IPS DF 19.7 (cell line): Measurements from ENCODE around the gene TIGD6.

Experiments
- DNase-seq: peaks from one replicate; pipeline ENCODE4 v3.0.0-alpha.2; 2013; ENCODE audit warnings: low read depth, low spot score

TIGD6 gene

GRCh38 chr5:150016537-150016936, 16.1 kb upstream of the TIGD6 start:
- DNase-seq: no peak

- DNase-seq: no peak
These were observed 15.0 kb upstream of the TIGD6 start for GRCh38 chr5:150015415-150015814.

- DNase-seq: no peak
These were observed 14.0 kb upstream of the TIGD6 start for GRCh38 chr5:150014456-150014855.

GRCh38 chr5:150013931-150014330, 13.5 kb upstream of the TIGD6 start:
- DNase-seq: no peak

GRCh38 chr5:150009671-150010387, 9.4 kb upstream of the TIGD6 start:
- DNase-seq: no peak

GRCh38 chr5:150007050-150007449, 6.6 kb upstream of the TIGD6 start:
- DNase-seq: no peak

GRCh38 chr5:150006318-150006717, 5.9 kb upstream of the TIGD6 start:
- DNase-seq: no peak

GRCh38 chr5:150001660-150002486, 1.4 kb upstream of the TIGD6 start:
- peak; percentile 15 for DNase-seq

GRCh38 chr5:150000990-150001659, 671 bp upstream of the TIGD6 start:
- no peak for DNase-seq

GRCh38 chr5:149999866-150000255, 593 bp downstream of the TIGD6 start:
- no peak for DNase-seq

- no peak for DNase-seq
These were observed 1.1 kb downstream of the TIGD6 start for GRCh38 chr5:149999359-149999758.

GRCh38 chr5:149998281-149998680, 2.2 kb downstream of the TIGD6 start:
- DNase-seq: no peak

GRCh38 chr5:149996205-149996890, 4.1 kb downstream of the TIGD6 start:
- no peak for DNase-seq

- DNase-seq: no peak
These were observed 4.9 kb downstream of the TIGD6 start for GRCh38 chr5:149995385-149996204.

- no peak for DNase-seq
These were observed 7.0 kb downstream of the TIGD6 start for GRCh38 chr5:149993471-149993870.

GRCh38 chr5:149990518-149991376, 9.7 kb downstream of the TIGD6 start:
- peak; percentile 33 for DNase-seq

GRCh38 chr5:149988126-149988525, 12.3 kb downstream of the TIGD6 start:
- no peak for DNase-seq

GRCh38 chr5:149982505-149982904, 17.9 kb downstream of the TIGD6 start:
- no peak for DNase-seq

GRCh38 chr5:149981206-149981605, 19.2 kb downstream of the TIGD6 start:
- no peak for DNase-seq

- DNase-seq: no peak
These were observed 20.6 kb downstream of the TIGD6 start for GRCh38 chr5:149979896-149980295.
